Ishikawa (cell line): ENCODE results near the gene FERD3L.

Source experiments
- CREB1 ChIP-seq: IDR thresholded peaks from 2 replicates; pipeline ENCODE4 v1.6.1; 2012; ENCODE audit warnings: low read depth
- TAF1 ChIP-seq: IDR thresholded peaks from 2 replicates; pipeline ENCODE4 v1.6.1; 2012; ENCODE audit warnings: low read depth, mild to moderate bottlenecking
- TF ChIP-seq, protein P1 (sequence below): IDR thresholded peaks from 2 replicates; pipeline ENCODE4 v1.6.1; 2012

- TF ChIP-seq CREB1 (no peak), TAF1 (no peak)
- TF ChIP-seq, protein P1, sequence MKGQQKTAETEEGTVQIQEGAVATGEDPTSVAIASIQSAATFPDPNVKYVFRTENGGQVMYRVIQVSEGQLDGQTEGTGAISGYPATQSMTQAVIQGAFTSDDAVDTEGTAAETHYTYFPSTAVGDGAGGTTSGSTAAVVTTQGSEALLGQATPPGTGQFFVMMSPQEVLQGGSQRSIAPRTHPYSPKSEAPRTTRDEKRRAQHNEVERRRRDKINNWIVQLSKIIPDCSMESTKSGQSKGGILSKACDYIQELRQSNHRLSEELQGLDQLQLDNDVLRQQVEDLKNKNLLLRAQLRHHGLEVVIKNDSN, result no peak
Observed at GRCh38 chr7:19144661-19145433, at the start of gene FERD3L.
